GM19025 (cell line): ENCODE measurements around the gene CEACAM19.
"Not testable (repeated sequence)": the region's sequence is repeated elsewhere in the genome, so short reads cannot be mapped to it uniquely, and the experiment has no call there.

Source experiments
- ATAC-seq: cut with Tn5 transposase; IDR thresholded peaks from one replicate; pipeline ENCODE4 v1.9.1; 2021; ENCODE audit warnings: mild to moderate bottlenecking, low read depth, moderate library complexity; ENCODE audit not compliant: unreplicated experiment

CEACAM19 gene

DNA sequence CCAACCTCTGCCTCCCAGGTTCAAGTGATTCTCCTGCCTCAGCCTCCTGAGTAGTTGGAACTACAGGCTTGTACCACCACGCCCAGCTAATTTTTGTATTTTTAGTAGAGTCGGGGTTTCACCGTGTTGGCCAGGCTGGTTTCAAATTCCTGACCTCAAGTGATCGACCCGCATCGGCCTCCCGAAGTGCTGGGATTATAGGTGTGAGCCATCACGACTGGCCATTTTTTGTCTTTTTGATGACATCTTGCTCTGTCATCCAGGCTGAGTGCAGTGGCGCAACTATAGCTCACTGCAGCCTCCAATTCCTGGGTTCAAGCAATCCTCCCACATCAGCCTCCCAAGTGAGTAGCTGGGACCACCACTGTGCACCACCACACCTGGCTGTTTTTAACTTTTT is 49.1 kb downstream of the CEACAM19 start:
- ATAC-seq: not testable (repeated sequence)

DNA sequence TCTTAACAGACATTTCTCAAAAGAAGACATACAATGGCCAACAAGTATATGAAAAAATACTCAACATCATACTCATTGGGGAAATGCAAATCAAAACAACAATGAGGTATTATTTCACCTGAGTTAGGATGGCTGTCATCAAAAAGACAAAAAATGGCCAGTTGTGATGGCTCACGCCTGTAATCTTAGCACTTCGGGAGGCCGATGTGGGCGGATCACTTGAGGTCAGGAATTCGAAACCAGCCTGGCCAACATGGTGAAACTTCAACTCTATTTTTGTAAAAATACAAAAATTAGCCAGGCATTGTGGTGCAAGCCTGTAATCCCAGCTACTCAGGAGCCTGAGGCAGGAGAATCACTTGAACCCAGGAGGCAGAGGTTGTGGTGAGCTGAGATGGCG is 49.7 kb downstream of the CEACAM19 start:
- ATAC-seq: no peak

GRCh38 chr19:44721369-44721768 is 50.1 kb downstream of the CEACAM19 start:
- not testable (repeated sequence) for ATAC-seq

DNA sequence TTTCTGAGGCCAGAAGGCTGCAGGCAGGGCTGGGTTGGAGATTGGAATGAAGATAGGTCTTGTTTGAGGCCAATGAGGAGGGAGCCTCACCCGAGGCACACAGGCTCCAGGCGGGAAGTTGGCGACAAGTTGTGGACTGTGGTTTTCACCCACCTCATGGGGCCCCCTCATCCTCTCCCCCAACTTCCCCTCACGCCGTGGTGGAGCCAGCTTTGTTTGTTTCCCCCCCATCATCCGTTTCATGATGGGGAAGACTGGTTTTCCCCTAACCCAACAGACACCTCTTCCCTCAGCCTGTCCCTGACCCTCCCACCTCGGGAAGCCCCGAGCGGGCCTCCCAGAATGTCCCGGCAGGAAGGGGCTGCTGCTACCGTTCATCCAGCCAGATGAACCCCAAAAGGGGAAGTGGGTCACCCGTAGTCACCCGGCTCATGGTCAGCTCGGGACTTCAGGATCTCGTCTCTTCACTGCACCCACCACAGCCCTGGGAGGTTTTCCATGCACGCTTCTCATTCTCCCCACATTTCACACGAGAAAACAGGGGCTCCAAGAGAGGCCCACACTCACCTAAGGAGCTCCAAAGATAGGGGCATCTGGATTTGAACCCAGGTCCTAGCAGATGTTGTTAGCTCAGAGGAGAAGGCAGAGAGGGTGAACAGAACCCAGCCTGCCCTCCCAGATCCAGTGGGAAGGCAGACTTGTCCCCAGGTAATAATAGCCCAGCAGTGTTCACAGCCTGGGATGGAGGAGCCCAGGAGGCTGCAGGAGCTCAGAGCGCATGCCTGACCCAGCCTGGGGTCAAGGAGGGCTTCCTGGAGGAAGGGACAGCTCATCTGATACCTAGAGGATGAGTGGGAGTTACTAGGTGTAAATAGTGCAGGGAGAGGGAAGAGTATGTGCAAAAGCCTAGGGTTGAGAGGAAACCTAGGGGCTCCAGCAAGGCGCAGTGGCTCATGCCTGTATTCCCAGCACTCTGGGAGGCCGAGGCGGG is 51.1 kb downstream of the CEACAM19 start:
- ATAC-seq: no peak

GRCh38 chr19:44723299-44723951 is 52.1 kb downstream of the CEACAM19 start:
- ATAC-seq: peak; percentile 24

DNA sequence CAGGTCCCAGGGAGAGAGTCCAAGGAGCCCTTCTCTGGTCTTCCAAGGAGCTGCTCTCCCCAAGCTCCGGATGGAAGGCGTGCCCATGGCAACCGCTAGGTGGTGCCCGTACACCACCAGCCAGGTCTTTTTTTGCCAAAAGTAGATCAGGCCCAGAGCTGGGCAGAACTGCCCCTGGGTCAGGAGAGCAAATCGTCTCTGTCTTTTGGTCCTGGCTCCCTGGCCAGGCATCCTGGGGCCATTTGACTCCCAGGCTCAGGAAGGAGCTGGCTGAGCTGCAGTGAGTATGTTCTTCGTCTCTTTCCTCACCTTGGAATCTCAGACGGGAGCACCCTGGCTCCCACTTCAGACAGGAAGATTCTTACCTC is 52.7 kb downstream of the CEACAM19 start:
- peak; percentile 51 for ATAC-seq

DNA sequence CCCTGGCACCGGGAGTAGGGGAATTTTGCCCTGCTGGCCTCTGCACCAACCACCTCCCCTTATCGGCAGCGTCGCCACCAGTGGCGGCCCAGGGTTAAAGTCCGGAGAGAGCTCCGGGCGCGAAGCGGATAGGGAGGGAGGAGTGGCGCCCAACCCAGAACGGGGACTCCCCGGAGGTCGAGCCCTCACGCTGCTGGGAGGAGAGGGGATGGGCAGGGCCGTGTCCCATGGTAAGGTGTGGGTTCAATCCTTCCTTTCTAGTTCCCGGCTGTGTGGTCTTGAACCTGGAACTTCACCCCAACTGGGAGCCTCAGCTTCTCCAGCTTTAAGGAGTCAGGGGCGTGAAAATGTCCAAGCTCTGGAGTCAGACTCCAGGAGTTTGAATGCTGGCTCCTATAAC is 54.0 kb downstream of the CEACAM19 start:
- peak; percentile 44 for ATAC-seq

DNA sequence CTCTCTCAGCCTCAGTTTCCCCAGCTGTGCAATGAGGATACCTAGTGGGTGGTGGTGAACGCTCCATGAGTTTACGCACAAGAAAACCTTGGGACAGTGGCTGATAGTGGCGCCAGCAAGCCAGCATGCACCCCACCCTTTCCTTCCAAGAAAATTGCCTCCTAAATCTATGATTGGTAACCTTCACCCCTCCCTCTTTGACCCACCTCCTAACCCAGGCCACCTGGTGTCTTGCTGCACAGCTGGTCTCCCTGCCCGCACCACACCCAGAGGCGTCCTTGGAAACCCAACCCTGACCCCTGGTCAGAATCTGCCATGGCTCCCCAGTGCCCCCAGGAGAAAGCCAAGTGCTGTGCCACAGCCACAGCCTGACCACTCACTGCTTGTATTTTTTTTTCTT is 54.4 kb downstream of the CEACAM19 start:
- no peak for ATAC-seq

- ATAC-seq: no peak
Measured at GRCh38 chr19:44726465-44726864, 55.2 kb downstream of the CEACAM19 start.

DNA sequence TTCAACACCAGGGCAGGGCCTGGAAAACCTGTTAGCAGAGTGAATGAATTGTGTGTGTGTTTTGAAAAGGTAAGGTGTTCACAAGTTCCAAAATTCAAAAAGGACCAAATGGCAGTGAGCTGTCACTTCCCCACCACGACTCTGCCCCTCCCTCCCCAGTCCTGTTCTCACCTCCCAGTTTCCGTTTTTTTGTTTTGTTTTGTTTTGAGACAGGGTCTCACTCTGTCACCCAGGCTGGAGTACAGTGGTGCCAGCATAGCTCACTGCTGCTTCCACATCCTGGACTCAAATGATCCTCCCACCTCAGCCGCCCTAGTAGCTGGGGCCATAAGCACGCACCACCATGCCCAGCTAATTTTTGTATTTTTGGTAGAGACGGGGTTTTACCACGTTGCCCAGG is 56.9 kb downstream of the CEACAM19 start:
- no peak for ATAC-seq

DNA sequence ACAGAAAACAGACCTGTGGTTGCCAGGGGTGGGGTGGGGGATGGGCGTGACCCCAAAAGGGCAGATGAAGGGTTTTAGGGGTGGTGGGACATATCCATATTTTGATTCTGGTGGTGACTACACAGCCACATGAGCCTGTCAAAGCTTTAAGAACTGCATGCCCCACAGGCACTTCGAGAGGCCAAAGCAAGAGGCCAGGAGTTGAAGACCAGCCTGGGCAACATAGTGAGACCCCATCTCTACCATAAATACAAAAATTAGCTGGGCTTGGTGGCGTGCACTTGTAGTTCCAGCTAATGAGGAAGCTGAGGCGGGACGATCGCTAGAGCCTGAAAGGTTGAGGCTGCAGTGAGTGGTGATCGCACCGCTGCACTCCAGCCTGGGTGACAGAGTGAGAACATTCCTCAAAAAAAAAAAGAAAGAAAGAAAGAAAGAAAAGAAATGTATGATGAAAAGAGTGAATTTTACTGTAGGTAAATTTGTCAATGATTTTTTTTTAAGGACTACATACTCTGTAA is 58.3 kb downstream of the CEACAM19 start:
- no peak for ATAC-seq

GRCh38 chr19:44731081-44731480 is 59.8 kb downstream of the CEACAM19 start:
- ATAC-seq: no peak

DNA sequence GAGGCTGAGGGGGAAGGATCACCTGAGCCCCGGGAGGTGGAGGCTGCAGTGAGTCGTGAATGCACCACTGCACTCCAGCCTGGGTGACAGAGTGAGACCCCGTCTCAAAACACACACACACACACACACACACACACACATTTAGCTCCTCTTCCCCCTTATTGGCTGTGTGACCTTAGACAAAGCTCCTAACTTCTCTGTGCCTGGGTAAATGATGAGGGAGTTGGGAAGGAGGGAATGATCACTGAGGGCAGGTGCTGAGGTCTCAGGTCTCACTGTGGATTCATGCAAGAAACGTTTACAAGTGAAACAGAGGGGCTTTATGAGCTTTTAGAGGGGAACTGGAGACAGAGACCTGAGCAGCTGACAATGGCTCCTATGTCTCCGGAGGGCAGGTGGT is 60.3 kb downstream of the CEACAM19 start:
- no peak for ATAC-seq

- no peak for ATAC-seq
Measured at GRCh38 chr19:44732235-44733014, 61.1 kb downstream of the CEACAM19 start.
